GM15510 (cell line): ENCODE results near the gene GNAT3.

Source experiments
- POLR2A ChIP-seq: IDR thresholded peaks from 3 replicates; pipeline ENCODE4 v1.6.1; 2011; ENCODE audit warnings: borderline replicate concordance; ENCODE audit not compliant: insufficient read length; ENCODE audit errors: extremely low read depth

The GNAT3 gene

GRCh38 chr7:80521809-80522208 lies 9.9 kb upstream of the GNAT3 start:
- no peak for TF ChIP-seq POLR2A

GRCh38 chr7:80520199-80520598 lies 8.3 kb upstream of the GNAT3 start:
- TF ChIP-seq POLR2A = no peak

GRCh38 chr7:80517282-80517747 lies 5.5 kb upstream of the GNAT3 start:
- TF ChIP-seq POLR2A = no peak

GRCh38 chr7:80515298-80515697 lies 3.4 kb upstream of the GNAT3 start:
- TF ChIP-seq POLR2A = no peak

- no peak for TF ChIP-seq POLR2A
Measured at GRCh38 chr7:80510021-80510420, 1.8 kb downstream of the GNAT3 start.

GRCh38 chr7:80508440-80508839 lies 3.4 kb downstream of the GNAT3 start:
- no peak for TF ChIP-seq POLR2A

- TF ChIP-seq POLR2A = no peak
Measured at GRCh38 chr7:80505900-80506500, 5.9 kb downstream of the GNAT3 start.

GRCh38 chr7:80500325-80500724 lies 11.5 kb downstream of the GNAT3 start:
- no peak for TF ChIP-seq POLR2A

GRCh38 chr7:80499350-80499953 lies 12.4 kb downstream of the GNAT3 start:
- no peak for TF ChIP-seq POLR2A

GRCh38 chr7:80498481-80499349 lies 13.1 kb downstream of the GNAT3 start:
- no peak for TF ChIP-seq POLR2A

- TF ChIP-seq POLR2A = no peak
Measured at GRCh38 chr7:80496586-80496985, 15.3 kb downstream of the GNAT3 start.

- no peak for TF ChIP-seq POLR2A
Measured at GRCh38 chr7:80493121-80493849, 18.6 kb downstream of the GNAT3 start.

- no peak for TF ChIP-seq POLR2A
Measured at GRCh38 chr7:80491462-80491861, 20.4 kb downstream of the GNAT3 start.

GRCh38 chr7:80488851-80489370 lies 23.0 kb downstream of the GNAT3 start:
- TF ChIP-seq POLR2A = no peak

- no peak for TF ChIP-seq POLR2A
Measured at GRCh38 chr7:80488406-80488805, 23.5 kb downstream of the GNAT3 start.
